ENCODE results near the gene RGS6.

RGS6 gene

DNA sequence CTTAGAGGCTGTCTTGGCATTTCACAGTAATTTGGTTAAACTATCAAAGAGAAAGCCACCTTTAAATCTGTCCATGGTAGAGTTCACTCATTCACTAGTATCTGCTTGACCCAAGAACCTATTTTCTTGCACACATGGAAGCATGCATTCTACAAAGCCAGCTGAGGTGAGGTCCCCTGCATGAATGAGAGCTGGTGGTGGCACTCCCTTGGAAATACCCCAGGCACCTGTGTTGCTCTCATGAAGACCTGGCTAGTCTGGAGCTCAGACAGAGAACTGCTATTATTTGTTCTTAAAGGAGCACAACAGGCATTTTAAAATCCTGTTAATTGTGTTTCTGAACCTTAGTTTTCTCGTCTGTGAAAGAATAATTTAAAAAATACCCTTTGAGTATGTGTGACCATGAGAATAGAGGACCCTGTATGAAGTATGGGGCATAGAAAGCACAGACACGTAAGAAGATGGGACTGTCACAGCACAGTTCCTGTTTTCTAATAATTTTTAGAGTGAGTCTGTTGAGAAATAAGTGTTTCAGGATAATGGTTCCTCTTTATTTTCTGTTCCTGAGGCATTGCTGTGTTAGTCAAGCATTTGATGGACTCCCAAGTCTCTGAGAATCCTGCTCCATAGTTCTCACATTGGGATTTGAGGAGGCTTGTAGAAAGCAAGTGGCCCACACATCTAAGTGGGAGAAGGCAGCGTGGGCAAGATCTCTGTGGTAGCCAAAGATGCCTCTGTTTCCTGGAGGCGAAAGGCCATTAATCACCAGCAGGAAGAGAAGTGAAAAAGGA, 10.9 kb downstream of the RGS6 start:
- no peaks in the 10 kb centered on the region for H3K9me3 ChIP-seq
- TF ChIP-seq, protein P1, sequence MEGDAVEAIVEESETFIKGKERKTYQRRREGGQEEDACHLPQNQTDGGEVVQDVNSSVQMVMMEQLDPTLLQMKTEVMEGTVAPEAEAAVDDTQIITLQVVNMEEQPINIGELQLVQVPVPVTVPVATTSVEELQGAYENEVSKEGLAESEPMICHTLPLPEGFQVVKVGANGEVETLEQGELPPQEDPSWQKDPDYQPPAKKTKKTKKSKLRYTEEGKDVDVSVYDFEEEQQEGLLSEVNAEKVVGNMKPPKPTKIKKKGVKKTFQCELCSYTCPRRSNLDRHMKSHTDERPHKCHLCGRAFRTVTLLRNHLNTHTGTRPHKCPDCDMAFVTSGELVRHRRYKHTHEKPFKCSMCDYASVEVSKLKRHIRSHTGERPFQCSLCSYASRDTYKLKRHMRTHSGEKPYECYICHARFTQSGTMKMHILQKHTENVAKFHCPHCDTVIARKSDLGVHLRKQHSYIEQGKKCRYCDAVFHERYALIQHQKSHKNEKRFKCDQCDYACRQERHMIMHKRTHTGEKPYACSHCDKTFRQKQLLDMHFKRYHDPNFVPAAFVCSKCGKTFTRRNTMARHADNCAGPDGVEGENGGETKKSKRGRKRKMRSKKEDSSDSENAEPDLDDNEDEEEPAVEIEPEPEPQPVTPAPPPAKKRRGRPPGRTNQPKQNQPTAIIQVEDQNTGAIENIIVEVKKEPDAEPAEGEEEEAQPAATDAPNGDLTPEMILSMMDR (IDR thresholded peaks at IDR 0.05): no peak

DNA sequence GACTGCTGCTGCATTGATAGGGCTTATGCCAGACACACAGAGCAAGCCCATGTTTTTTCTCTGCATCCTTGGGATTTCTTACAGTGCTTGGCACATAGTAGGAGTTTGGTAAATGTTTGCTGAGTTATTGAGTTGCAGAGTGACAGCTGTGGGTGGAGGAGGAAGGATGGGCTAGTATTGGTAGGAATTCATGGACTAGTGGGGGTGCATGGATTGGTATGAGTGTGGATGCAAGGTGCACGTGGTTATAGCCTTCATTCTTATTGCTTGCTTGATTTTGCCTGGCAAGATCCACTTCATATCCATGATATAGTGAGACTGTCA, 11.4 kb downstream of the RGS6 start:
- H3K27ac ChIP-seq: no peak overlapping the region
- H3K4me3 ChIP-seq (ENCODE audit: low read depth in 1 of 2, low read length in 1 of 2): no peak overlapping the region
- H3K9me3 ChIP-seq: no peaks in the 10 kb centered on the region
- no peaks in the 10 kb centered on the region for H3K27me3 ChIP-seq
- no peaks in the 10 kb centered on the region for H3K4me1 ChIP-seq (ENCODE audit: control insufficient read depth in 1 of 2, insufficient read depth in 1 of 2, low read depth in 1 of 2, low read length in 1 of 2)
- TF ChIP-seq, protein P1 (IDR thresholded peaks at IDR 0.05): no peak
- no peaks in the 10 kb centered on the region for H3K36me3 ChIP-seq

More for the DNA sequence above, 10.9 kb downstream of the RGS6 start:
- no peak overlapping the region for H3K27ac ChIP-seq
- H3K27me3 ChIP-seq: no peaks in the 10 kb centered on the region
- no peaks in the 10 kb centered on the region for H3K36me3 ChIP-seq
- no peaks in the 10 kb centered on the region for H3K4me1 ChIP-seq (ENCODE audit: control insufficient read depth in 1 of 2, insufficient read depth in 1 of 2, low read depth in 1 of 2, low read length in 1 of 2)
- H3K4me3 ChIP-seq (ENCODE audit: low read depth in 1 of 2, low read length in 1 of 2): no peak overlapping the region

DNA sequence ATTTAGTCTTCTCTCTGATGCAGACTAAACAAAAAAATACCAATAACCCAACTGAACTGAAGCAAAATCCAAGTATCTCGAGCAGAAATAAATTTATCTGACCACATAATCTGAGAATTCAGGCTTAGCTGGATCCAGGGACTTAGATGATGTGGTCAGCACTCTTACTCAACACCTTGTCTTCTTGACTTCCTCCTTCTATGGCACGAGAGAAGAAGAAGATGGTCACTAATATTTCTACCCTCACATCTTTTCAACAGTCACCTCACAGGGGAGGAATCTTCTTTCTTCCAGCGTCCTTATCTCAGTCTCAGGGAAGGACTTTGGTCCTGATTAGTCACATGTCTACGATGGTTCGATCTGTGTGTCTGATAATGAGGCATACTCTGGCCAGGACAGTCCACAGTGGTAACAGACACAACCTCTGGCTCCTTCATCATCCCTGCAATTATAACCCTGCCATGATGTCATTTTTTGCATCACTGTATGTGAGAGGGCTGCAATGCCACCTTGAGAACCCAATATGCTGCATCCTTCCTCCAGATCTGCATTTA, 15.8 kb downstream of the RGS6 start:
- Histone ChIP-seq H3K36me3 (no peaks in the 10 kb centered on the region), H3K4me1 (ENCODE audit: control insufficient read depth in 1 of 2, insufficient read depth in 1 of 2, low read depth in 1 of 2, low read length in 1 of 2) (no peaks in the 10 kb centered on the region), H3K4me3 (ENCODE audit: low read depth in 1 of 2, low read length in 1 of 2) (no peak overlapping the region), H3K9me3 (no peaks in the 10 kb centered on the region), H3K27me3 (no peaks in the 10 kb centered on the region), H3K27ac (no peak overlapping the region)
- TF ChIP-seq, protein P1 (IDR thresholded peaks at IDR 0.05): no peak

DNA sequence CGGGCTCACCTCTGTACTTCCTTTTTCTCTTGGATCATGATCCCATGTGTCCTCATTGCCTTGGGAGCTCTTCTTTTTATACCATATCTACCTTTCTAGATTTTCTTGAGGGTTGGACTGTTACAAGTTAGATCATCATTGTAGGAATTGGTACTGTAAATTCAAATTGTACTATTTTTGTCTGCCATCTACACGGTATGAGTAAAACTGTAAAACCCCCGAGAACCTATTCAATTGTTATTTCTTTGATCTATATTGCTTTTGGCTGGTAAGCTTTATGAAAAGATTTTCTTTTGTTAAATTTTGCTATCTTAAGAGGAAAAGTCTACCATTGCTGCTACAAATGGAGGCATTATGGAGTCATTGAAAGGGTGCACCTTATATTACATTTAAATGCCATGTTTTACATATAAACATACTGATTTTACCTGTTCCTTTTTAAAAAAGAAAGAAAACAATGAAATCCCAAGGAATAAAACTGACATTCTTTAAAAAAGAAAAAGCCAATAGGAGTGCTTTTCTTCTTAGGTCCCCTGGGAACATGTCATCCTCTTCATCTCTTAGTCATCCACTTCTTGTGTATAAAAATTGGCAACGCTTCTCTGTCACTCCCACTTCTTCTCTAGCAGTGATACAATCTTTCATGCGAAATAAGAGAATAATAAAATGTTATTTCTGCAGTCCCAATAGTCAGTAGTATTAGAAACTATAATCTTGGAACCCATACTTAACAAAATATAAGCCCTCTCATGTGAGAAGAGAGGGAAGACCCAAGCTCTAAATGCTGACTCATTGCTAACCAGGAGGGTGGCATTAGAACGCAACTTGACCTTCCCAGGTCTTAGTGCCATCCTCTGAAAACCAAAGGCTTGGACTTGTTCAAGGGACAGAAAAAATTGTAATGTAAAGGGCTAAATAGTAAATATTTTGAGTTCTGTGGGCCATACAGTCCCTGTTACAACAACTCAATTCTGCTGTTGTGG, 20.4 kb downstream of the RGS6 start:
- Histone ChIP-seq H3K27ac (no peak overlapping the region), H3K4me3 (ENCODE audit: low read depth in 1 of 2, low read length in 1 of 2) (no peak overlapping the region), H3K27me3 (no peaks in the 10 kb centered on the region), H3K4me1 (ENCODE audit: control insufficient read depth in 1 of 2, insufficient read depth in 1 of 2, low read depth in 1 of 2, low read length in 1 of 2) (no peaks in the 10 kb centered on the region), H3K36me3 (no peaks in the 10 kb centered on the region), H3K9me3 (no peaks in the 10 kb centered on the region)
- TF ChIP-seq, protein P1 (IDR thresholded peaks at IDR 0.05): no peak

DNA sequence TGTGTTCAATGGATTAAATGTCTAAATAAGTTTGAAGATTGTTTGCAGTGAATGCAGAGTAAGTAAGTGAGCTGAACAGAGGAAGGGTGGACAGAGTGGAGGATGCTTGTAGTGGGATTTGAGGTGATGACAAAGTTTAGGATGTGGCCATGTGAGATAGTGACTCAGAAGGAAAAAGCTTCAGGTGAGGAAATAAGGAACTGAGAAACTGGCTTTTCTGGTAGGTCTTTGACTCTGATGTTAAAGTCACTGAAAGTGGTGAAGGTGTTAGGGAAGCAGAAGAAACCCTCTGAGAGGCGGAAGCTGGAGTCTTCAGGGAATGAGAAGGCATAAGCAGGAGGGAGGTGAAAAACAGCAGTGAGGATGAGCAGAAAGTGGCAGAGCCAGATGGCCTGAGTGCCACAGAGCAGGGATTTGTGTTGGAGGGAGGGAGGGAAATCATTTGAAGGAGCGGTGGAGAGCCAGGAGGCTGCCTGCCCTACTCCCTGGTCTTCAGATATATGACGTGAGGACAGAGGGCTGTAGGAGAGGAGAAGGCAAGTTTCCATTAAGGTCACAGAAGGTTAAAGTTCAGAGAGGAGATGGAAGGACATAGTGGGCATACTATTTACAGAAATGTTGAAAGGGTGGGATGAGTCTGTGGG, 24.8 kb downstream of the RGS6 start:
- TF ChIP-seq, protein P1 (IDR thresholded peaks at IDR 0.05): no peak
- H3K4me3 ChIP-seq (ENCODE audit: low read depth in 1 of 2, low read length in 1 of 2): no peak overlapping the region
- H3K4me1 ChIP-seq (ENCODE audit: control insufficient read depth in 1 of 2, insufficient read depth in 1 of 2, low read depth in 1 of 2, low read length in 1 of 2): no peaks in the 10 kb centered on the region
- no peaks in the 10 kb centered on the region for H3K27me3 ChIP-seq
- no peaks in the 10 kb centered on the region for H3K9me3 ChIP-seq
- H3K36me3 ChIP-seq: no peaks in the 10 kb centered on the region
- no peak overlapping the region for H3K27ac ChIP-seq

Data from neutrophil (primary cell).